ENCODE data around the gene RPH3AL. TPM values are rescaled to one million over a fixed set of nuclear protein-coding genes. Genes with fewer than 3 reads are reported as not detected.

RPH3AL gene
- total RNA-seq, 1 donor from 2014 or later = 40.8 TPM

DNA sequence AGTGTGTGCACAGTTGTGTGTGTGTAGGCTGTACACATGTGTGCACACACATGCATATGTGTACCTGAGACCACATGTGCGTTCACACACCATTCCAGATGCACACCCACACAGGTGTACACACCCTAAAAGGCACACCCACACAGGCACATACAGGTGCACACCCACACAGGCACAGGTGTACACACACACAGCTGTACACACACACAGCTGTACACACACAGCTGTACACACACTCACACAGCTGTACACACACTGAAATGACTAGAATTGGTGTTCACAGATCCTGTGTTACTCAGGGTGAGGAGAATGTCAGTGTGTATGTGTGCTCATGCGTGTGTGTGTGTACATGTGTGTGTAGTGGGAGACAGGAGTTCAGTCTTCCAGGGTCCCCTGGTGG lies 155.3 kb downstream of the RPH3AL start:
- TF ChIP-seq, protein P1, sequence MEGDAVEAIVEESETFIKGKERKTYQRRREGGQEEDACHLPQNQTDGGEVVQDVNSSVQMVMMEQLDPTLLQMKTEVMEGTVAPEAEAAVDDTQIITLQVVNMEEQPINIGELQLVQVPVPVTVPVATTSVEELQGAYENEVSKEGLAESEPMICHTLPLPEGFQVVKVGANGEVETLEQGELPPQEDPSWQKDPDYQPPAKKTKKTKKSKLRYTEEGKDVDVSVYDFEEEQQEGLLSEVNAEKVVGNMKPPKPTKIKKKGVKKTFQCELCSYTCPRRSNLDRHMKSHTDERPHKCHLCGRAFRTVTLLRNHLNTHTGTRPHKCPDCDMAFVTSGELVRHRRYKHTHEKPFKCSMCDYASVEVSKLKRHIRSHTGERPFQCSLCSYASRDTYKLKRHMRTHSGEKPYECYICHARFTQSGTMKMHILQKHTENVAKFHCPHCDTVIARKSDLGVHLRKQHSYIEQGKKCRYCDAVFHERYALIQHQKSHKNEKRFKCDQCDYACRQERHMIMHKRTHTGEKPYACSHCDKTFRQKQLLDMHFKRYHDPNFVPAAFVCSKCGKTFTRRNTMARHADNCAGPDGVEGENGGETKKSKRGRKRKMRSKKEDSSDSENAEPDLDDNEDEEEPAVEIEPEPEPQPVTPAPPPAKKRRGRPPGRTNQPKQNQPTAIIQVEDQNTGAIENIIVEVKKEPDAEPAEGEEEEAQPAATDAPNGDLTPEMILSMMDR (conservative IDR thresholded peaks at IDR 0.05; ENCODE audit: low read depth, low read length) = no peak
- no peak for DNase-seq (ENCODE audit: low read depth)
- no peak overlapping the region for H3K4me3 ChIP-seq (ENCODE audit: low read depth, low read length)

DNA sequence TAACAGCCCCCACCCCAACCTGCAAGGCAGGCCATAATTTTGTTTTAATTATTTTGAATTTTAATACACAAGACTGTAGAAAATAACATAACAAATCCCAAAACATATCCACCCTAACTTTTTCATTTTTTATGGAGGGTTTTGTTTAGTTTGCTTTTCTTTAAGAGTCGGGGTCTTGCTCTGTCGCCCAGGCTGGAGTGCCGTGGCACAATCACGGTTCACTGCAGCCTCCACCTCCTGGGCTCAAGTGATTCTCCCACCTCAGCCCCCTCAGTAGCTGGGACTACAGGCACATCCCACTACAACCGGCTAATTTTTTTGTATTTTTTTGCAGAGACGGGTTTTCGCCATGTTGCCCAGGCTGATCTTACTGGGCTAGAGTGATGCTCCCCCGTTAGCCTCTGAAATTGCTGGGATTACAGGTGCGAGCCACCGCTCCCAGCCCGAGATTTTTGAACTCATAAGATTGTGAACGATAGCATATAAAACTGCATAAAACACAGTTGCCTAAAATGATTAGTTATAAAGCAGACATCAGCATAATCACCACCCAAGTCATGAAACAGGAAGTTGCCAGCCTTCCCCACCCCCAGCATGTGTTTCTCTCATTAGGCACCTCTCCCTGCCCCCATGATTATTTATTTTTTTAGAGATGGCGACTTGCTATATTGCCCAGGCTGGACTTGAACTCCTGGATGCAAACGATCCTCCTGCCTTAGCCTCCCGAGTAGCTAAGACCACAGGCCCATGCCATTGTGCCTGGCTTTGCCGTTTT lies 157.6 kb downstream of the RPH3AL start:
- no peak overlapping the region for H3K4me3 ChIP-seq (ENCODE audit: low read depth, low read length)
- TF ChIP-seq, protein P1 (conservative IDR thresholded peaks at IDR 0.05; ENCODE audit: low read depth, low read length) = no peak
- no peak for DNase-seq (ENCODE audit: low read depth)

DNA sequence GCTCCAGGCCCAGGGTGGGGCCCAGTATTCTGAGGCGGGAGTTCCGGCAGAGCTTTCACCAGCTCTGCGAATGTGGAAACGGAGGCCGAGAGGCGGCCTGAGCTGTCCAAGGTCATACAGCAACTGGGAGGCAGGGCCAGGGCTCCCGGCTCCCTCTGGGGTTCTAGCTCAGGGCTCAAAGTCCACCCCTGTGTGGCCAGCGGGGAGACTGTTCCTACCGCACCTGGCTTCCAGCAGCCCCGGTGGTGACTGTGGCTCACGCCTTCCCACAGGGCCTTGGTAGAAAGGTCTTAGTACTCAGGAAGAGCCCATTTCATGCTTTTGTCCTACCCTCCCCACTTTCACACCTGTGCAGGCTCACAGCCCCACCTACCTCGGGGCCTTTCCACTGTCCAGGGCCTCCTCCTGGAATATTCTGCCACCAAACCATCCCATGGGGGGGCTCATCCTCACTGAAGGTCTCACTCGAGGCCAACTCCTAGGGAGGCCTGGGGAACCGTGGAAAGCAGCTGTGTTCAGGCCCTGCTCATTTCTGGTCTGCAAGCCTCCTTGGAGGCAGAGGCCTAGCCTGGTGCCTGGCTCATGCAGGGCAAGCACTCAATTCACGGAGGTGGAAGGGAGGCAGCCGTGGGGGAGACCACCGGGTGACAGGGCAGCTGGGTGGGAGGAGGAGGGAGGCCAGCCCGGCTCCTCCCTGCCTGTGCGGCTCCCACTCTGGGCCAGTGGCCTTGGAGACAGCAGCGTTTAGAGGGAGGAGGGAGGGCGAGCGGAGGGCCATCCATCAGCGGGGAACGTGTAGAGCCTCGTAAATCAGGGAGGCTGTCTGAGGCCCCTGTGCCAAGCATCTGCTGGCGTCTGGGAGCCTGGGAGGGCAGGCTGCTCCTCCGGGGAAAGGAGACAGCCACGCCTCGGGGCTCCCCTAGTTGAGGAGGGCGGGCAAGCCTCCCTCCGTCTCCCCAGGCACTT lies 158.5 kb downstream of the RPH3AL start:
- TF ChIP-seq, protein P1 (conservative IDR thresholded peaks at IDR 0.05; ENCODE audit: low read depth, low read length) = no peak
- no peak overlapping the region for H3K4me3 ChIP-seq (ENCODE audit: low read depth, low read length)
- no peak for DNase-seq (ENCODE audit: low read depth)

DNA sequence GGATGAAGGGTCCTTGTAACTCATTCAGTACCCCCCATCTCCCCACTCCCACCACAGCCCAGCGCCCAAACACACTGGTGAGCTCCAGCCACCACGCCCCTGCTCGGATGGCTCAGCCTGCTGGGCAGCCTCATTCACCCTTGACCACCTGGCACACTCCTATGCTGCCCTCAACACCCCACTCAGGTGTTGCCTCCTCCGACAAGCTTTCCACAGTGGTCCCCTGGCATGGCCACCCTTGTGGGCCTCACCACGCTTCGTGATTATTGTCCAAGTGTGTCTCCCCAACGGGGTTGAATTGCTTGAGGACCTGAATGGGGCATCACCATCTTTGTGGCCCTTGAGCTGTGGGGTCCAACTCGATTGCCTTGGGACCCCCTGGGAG lies 159.2 kb downstream of the RPH3AL start:
- no peak overlapping the region for H3K4me3 ChIP-seq (ENCODE audit: low read depth, low read length)
- TF ChIP-seq, protein P1 (conservative IDR thresholded peaks at IDR 0.05; ENCODE audit: low read depth, low read length) = no peak
- DNase-seq (ENCODE audit: low read depth) = no peak

DNA sequence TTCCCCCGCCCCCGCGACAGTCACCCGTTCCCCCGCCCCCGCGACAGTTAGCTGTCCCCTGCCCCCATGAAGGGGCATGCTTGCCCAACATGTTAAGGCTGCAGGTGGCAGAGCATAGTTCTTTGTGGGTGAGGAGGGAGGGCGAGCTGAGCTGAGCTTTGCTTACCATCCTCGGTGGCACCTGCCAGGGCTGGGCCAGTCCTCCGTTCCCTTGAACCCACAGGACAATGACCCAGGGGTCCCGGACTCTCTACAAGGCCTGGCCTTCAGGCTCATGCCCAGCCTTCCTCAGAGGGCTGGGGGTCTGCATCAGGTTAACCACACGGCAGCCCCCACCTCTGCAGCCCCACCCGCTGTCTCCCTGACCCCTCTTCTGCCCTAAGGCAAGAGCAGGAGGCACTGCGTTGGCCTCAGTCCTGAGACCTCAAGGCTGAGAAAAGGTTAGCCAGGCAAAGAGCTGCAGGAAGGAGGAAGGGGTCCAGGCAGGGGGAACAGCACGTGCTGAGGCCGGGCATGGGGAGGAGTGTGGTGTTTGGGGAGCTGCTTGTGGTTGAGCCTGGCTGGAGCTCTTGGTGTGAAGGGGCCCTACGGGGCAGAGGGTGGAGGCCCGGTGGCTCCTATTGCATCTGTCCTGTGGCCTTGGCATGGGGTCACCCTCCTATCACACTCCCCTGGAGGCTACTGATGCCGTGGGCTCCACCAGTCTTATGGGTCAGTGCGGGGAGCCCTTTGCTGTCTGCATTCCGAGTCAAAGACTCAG lies 159.8 kb downstream of the RPH3AL start:
- TF ChIP-seq, protein P1 (conservative IDR thresholded peaks at IDR 0.05; ENCODE audit: low read depth, low read length) = no peak
- H3K4me3 ChIP-seq (ENCODE audit: low read depth, low read length) = no peak overlapping the region
- DNase-seq (ENCODE audit: low read depth) = no peak

DNA sequence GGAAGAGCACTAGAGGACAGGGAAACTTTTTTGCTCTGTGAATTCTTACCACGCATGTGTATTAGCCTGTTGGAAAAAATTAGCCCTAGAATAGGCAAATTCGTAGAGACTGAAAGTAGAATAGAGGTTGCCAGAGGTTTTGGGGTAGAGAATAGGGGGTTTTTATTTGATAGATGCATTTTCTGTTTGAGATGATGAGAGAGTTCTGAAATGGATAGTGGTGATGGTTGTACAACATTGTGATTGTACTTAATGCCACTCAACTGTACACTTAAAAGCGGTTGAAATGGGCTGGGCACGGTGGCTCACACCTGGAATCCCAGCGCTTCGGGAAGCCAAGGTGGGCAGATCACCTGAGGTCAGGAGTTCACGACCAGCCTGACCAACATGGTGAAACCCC lies 163.2 kb downstream of the RPH3AL start:
- no peak for DNase-seq (ENCODE audit: low read depth)
- H3K4me3 ChIP-seq (ENCODE audit: low read depth, low read length) = no peak overlapping the region
- TF ChIP-seq, protein P1 (conservative IDR thresholded peaks at IDR 0.05; ENCODE audit: low read depth, low read length) = no peak

Measured in epithelial cell of proximal tubule (primary cell).